Measurements from ENCODE around the gene MRGPRD. TPM values are rescaled to one million over a fixed set of nuclear protein-coding genes. Genes with fewer than 3 reads are reported as not detected.

Gene MRGPRD
- total and polyA plus RNA-seq, 2 of the 13 experiments (the other 11 are each of a cell fraction or from before 2014, with no cell fraction given), result not detected

DNA sequence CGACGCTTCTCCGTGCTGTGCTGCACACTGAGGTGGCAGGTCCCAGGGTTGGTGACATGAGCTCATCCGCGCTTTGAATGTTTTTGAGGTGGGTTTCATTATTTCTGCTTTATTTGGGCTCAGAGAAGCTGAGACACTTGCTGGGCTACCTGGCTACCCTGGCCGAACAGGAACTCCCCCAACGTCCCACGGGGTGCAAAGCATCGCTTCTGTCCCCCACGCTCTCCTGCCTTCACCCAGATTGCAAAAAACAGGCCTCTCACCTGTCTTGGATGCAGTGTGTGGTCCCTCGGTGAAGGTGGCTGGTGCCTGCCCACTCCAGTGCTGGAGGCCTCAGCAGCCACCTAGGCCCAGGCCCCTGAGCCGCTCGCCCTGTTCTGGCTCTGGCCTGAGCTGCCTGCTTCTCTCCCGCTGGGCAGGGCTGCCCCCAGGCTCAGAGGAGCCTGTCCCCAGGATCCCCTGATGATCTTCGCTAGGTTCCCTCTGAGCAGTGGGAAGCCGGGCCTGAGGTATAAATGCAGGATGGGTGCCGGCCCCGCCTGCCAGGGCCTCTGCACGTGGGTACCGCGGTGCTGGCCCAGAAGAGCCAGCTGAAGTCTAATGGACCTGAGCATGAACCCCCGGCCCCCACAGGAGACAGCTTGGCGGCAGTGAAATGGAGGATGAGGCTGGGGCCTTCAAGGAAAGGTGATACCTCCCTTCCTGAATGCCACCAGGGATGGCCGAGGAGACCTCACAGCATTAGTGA lies 15.8 kb upstream of the MRGPRD start:
- CTCF ChIA-PET (ENCODE audit: low intra/inter-chr PET ratio, low total read pairs), result no interaction called here
- H4K20me1 ChIP-seq (ENCODE audit: insufficient read depth, low read length), result no peaks in the 10 kb centered on the region

More for the DNA sequence above, 15.8 kb upstream of the MRGPRD start:
- Histone ChIP-seq H3K4me2 (ENCODE audit: low read depth, low read length) (no peak overlapping the region), H2AFZ (ENCODE audit: low read length) (no peak overlapping the region), H3K79me2 (ENCODE audit: insufficient read depth, low read length) (no peaks in the 10 kb centered on the region), H3K36me3 (replicated peaks in 1 of 2; ENCODE audit: control insufficient read depth in 1 of 2, insufficient read depth in 2 of 2, low read length in 2 of 2) (no peaks in the 10 kb centered on the region), H3K9me3 (ENCODE audit: low read length) (no peaks in the 10 kb centered on the region), H3K27ac (ENCODE audit: extremely low read length, insufficient read depth, low read length) (no peak overlapping the region), H3K4me1 (ENCODE audit: insufficient read depth, low read length) (peaks cover 6% of the 10 kb centered on the region), H3K4me3 (replicated peaks in 1 of 3; ENCODE audit: insufficient read depth in 1 of 3, low read depth in 2 of 3, low read length in 3 of 3) (no peak overlapping the region), H3K9ac (ENCODE audit: insufficient read depth, low read depth, low read length) (no peak overlapping the region), H3K27me3 (ENCODE audit: control insufficient read depth in 1 of 2, insufficient read depth in 2 of 2, low read length in 2 of 2) (peaks cover 3 to 69% of the 10 kb centered on the region in 2 experiments)
- intact Hi-C loops (cut with micrococcal nuclease; ENCODE audit: unreplicated experiment) (no loop called here), in situ Hi-C loops (cut with HindIII; ENCODE audit: extremely low pct_ligation_motif_present, low pct_unique_long_range_greater_than_20kb) (no loop called here)
- DNase-seq (ENCODE audit: low spot score) (no peak), ATAC-seq (no peak), FAIRE-seq (no peak)
- 39% methylated on average over 22 of the region's 24 CpGs for WGBS (ENCODE audit: low lambda C conversion rate)
- BruUV-seq (replicated peaks), result no TSS peak
- POLR2A ChIA-PET, result no interaction called here
- TF ChIP-seq CREBL2 (CRISPR knock-in tag; IDR thresholded peaks at IDR 0.05; ENCODE audit: borderline replicate concordance) (no peak), ZNF343 (CRISPR knock-in tag; IDR thresholded peaks at IDR 0.05) (no peak), NFIB (CRISPR knock-in tag; IDR thresholded peaks at IDR 0.05; ENCODE audit: borderline replicate concordance) (no peak), FOXP4 (CRISPR knock-in tag; IDR thresholded peaks at IDR 0.05) (no peak), ZBTB7A (CRISPR knock-in tag; IDR thresholded peaks at IDR 0.05) (no peak), PPARG (CRISPR knock-in tag; conservative IDR thresholded peaks at IDR 0.05) (no peak)

Measured in HepG2 (cell line).